IMR-90 (cell line): ENCODE measurements around the gene ZNF675.
"Not testable (repeated sequence)": the region's sequence is repeated elsewhere in the genome, so short reads cannot be mapped to it uniquely, and the experiment has no call there.

Experiments
- CTCF ChIP-seq: conservative IDR thresholded peaks from 2 replicates; pipeline ENCODE4 v1.5.1; 2012; ENCODE audit warnings: mild to moderate bottlenecking, low read depth, low read length, improper control_type of control experiment
- ELK1 ChIP-seq: fragments of 150-350 bp; IDR thresholded peaks from 2 replicates; pipeline ENCODE4 v1.6.1; 2016; ENCODE audit warnings: low read depth, mild to moderate bottlenecking, low read length, moderate library complexity, borderline replicate concordance
- MAZ ChIP-seq: IDR thresholded peaks from 2 replicates; pipeline ENCODE4 v1.6.1; 2012; ENCODE audit warnings: low read depth, mild to moderate bottlenecking, low read length, improper control_type of control experiment, moderate library complexity, borderline replicate concordance
- MXI1 ChIP-seq: IDR thresholded peaks from 2 replicates; pipeline ENCODE4 v1.6.1; 2012; ENCODE audit warnings: low read depth, mild to moderate bottlenecking, low read length, moderate library complexity, borderline replicate concordance
- POLR2A ChIP-seq: IDR thresholded peaks from 2 replicates; pipeline ENCODE4 v1.6.1; 2012; ENCODE audit warnings: mild to moderate bottlenecking, low read depth, low read length
- RFX5 ChIP-seq: IDR thresholded peaks from 2 replicates; pipeline ENCODE4 v1.8.0; 2012; ENCODE audit warnings: low read depth, mild to moderate bottlenecking, low read length, moderate library complexity
- USF2 ChIP-seq: fragments of 150-350 bp; IDR thresholded peaks from 2 replicates; pipeline ENCODE4 v1.6.1; 2017; ENCODE audit warnings: mild to moderate bottlenecking, antibody characterized with exemption, low read length, low read depth

GRCh38 chr19:23724161-23724560 lies 37.1 kb upstream of the ZNF675 start:
- not testable (repeated sequence) for TF ChIP-seq CTCF, ELK1, MXI1, POLR2A, RFX5, MAZ, USF2
